Measurements from ENCODE around the gene EPHA8.

EPHA8 gene

GRCh38 chr1:22562584-22563583 lies at the start of gene EPHA8:
TSS of gene EPHA8 (plus strand) at chr1:22563489. CDS start at chr1:22563636, 147 bp downstream.
- DNase-seq (ENCODE audit: low read depth) = no peak

GRCh38 chr1:22516906-22517571 lies 46.2 kb upstream of the EPHA8 start:
- no peak for DNase-seq (ENCODE audit: low read depth)

DNA sequence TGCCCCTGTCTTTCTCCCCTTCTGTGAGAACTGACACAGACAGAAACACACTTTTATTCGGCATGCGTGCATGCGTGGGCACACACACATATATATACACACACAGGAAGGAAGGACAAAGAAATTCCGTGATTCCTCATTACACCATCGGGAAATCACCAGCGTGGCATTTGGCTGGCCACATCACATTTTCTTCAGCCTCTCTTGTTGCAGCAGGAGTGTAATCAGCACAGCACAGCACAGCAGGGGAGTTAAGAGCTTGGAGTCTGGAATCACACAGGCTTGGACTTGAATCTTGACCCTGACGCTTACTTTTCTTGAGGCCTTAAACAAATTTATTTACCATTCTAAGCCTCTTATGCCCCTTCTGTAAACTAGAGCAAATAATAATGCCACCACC lies 45.3 kb upstream of the EPHA8 start:
- DNase-seq (ENCODE audit: low read depth) = no peak

DNA sequence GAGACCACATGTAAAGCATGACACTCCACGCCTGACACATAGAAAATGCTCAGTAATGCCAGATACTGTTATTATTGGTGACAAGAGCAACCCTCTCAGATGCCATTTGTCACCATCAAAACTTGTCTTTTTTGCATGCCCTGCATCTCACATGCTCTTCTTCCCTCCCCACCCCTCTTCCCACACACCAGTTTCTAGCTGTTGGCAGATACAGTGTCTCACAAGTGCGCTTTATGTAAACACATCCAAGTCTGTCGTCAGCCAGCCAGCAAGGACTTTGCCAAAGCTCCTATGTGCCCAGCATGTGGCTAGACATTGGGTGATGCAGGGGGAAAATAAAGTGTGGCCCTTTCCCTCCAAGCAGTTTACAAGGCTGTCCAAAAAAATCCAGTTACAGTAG lies 44.9 kb upstream of the EPHA8 start:
- DNase-seq (ENCODE audit: low read depth) = no peak

GRCh38 chr1:22520871-22521270 lies 42.4 kb upstream of the EPHA8 start:
- no peak for DNase-seq (ENCODE audit: low read depth)

DNA sequence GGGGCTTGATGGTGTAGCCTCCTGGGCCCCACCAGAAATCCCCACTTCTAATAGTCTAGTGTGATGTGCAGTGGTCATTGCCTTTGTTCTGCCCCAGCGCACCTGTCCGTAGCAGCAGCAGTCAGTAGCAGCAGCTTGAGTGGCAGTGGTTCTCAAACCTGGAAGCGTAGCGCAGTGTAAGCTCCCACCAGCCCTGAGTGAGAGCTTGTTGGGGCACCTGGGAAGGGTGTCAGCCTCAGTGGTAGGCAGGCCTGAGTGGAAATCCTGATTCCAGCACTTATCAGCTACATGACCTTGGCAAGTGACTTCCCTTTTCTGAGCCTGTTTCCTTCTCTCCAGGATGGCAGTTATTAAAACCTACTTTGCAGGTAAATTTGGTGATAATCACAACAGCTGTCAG lies 41.6 kb upstream of the EPHA8 start:
- DNase-seq (ENCODE audit: low read depth) = no peak

- DNase-seq (ENCODE audit: low read depth) = no peak
These were observed 41.0 kb upstream of the EPHA8 start for GRCh38 chr1:22522221-22522743.

GRCh38 chr1:22524481-22524880 lies 38.8 kb upstream of the EPHA8 start:
- no peak for DNase-seq (ENCODE audit: low read depth)

DNA sequence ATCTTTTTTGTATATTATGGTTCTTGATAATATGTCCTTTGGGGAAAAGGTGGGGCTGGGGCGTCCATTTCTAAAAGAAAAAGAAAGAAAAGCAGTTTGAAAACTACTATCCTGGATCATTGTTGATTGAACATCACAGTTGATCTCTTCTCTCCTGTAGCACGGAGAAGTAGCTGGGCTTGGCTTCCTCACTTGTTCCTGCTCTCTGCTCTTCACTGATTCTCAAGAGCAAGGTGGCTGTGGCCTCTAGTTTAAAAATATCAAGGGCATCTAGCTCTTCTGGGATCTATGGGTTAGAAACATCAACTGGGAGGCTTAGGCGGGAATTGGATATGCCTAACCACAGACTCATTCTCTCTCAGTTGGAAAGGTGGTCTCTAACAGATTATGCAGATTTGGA lies 38.1 kb upstream of the EPHA8 start:
- DNase-seq (ENCODE audit: low read depth) = no peak

- no peak for DNase-seq (ENCODE audit: low read depth)
These were observed 37.6 kb upstream of the EPHA8 start for GRCh38 chr1:22525646-22526045.

DNA sequence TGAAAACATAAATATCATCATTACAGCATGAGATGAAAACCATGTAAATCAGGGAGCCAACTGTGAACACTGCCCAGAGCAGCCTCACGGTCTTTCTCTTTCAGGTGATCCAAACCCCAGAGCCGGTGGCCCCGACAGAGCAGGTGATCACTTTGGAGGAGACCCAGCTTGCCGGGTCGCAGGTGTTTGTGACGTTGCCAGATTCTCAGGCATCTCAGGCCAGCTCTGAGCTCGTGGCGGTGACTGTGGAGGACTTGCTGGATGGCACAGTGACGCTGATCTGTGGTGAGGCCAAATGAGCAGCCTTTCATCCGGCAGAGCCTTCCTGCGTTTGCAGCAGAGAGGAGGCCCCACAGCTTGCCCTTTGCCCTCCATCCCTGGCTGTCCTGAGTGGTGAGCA lies 37.2 kb upstream of the EPHA8 start:
- no peak for DNase-seq (ENCODE audit: low read depth)

DNA sequence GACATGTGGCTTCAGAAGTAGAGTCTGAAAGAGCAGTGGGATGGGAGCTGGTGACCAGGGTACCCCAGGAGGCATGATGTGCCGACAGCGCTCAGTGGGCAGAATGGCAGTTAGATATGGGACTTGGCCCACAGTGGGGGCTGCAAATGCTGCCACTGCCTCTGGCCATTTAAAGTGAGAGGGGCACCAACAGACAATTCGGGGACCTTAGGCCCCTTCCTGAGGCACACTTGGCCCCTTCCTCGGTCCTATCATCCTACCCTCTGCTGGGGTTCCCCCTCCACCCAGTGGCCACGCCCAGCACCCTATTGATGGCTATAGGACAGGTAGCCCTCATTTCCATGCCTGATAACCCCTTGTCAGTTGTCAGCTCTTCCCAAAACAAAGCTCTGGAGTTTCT lies 36.6 kb upstream of the EPHA8 start:
- no peak for DNase-seq (ENCODE audit: low read depth)

GRCh38 chr1:22527122-22527521 lies 36.2 kb upstream of the EPHA8 start:
- no peak for DNase-seq (ENCODE audit: low read depth)

GRCh38 chr1:22527555-22528296 lies 35.6 kb upstream of the EPHA8 start:
- no peak for DNase-seq (ENCODE audit: low read depth)

- DNase-seq (ENCODE audit: low read depth) = no peak
These were observed 34.8 kb upstream of the EPHA8 start for GRCh38 chr1:22528451-22528850.

- DNase-seq (ENCODE audit: low read depth) = no peak
These were observed 33.2 kb upstream of the EPHA8 start for GRCh38 chr1:22529901-22530621.

DNA sequence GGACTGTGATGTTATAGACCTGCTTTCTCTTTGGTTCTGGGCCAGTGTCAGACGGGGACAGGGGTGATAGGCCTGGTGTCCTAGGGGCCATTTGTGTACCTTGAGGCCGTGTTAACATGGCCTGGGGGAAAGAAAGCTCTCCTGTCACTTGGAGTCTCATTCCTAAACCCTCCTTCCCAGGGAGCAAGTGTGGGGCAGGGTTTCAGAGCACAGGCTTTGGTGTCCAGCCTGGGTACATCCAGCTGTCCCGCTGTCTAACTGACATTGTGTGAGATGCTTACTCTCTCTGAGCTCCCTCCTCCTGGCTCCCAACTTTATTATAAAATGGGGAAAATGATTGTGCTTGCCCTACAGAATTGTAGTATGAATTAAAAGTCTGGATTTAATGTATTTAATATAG lies 32.6 kb upstream of the EPHA8 start:
- no peak for DNase-seq (ENCODE audit: low read depth)

- DNase-seq (ENCODE audit: low read depth) = no peak
These were observed 32.0 kb upstream of the EPHA8 start for GRCh38 chr1:22531251-22531650.

DNA sequence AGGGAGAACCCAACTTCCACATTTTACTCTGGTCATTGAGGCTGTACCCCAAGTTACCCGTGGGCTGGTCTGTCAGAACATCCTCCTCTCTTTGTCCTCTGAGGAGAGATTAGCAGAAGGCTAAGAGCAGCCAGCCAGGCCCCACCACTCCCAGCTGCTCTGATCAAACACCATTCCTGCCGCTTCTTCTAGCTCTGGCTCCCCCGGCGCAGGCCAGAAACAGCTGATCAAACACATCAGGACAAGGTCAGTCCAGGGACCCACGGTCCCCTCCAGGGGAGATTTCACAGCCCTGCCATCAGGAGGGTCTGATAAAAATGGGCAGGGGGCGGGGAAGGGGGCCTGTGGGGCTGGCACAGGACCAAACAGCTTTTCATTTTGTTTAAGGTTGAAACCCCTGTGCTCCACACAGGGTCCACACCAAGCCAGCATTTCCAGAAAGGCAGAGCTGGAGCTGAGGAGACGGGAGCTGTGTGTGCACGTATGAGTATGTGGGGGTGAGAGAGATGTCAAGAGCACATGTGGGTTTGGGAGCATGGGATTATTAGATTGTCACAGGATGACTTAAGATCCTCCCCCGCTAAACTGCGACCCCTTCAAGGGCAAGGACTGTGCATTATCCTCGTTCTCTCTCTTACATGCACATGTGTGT lies 29.9 kb upstream of the EPHA8 start:
- no peak for DNase-seq (ENCODE audit: low read depth)

DNA sequence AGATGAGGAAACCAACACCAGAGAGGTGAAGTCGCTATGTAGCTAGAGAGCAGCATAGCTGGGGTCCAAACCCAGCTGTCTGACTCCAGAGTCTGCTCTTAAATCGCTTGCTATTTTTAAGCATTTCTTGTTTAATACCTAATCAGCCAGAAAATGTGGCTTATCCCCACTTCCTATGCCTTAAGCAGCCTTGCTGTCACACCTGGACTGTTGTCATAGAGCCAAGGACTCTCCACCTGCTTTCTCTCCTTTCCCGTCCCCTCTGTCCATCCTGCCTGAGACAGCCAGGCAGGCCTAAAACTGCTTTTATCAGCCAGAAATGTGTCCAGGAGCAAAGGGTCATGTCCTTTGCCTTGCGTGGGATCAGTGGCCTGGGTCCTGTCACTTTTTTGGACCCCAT lies 28.3 kb upstream of the EPHA8 start:
- no peak for DNase-seq (ENCODE audit: low read depth)

GRCh38 chr1:22535399-22535798 lies 27.9 kb upstream of the EPHA8 start:
- no peak for DNase-seq (ENCODE audit: low read depth)
